ENCODE measurements around the gene TNFRSF14.

DNA sequence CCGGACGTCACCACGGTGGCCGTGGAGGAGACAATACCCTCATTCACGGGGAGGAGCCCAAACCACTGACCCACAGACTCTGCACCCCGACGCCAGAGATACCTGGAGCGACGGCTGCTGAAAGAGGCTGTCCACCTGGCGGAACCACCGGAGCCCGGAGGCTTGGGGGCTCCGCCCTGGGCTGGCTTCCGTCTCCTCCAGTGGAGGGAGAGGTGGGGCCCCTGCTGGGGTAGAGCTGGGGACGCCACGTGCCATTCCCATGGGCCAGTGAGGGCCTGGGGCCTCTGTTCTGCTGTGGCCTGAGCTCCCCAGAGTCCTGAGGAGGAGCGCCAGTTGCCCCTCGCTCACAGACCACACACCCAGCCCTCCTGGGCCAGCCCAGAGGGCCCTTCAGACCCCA, 7.0 kb downstream of the TNFRSF14 start:
- TF ChIP-seq, protein P1, sequence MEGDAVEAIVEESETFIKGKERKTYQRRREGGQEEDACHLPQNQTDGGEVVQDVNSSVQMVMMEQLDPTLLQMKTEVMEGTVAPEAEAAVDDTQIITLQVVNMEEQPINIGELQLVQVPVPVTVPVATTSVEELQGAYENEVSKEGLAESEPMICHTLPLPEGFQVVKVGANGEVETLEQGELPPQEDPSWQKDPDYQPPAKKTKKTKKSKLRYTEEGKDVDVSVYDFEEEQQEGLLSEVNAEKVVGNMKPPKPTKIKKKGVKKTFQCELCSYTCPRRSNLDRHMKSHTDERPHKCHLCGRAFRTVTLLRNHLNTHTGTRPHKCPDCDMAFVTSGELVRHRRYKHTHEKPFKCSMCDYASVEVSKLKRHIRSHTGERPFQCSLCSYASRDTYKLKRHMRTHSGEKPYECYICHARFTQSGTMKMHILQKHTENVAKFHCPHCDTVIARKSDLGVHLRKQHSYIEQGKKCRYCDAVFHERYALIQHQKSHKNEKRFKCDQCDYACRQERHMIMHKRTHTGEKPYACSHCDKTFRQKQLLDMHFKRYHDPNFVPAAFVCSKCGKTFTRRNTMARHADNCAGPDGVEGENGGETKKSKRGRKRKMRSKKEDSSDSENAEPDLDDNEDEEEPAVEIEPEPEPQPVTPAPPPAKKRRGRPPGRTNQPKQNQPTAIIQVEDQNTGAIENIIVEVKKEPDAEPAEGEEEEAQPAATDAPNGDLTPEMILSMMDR (IDR thresholded peaks at IDR 0.05): no peak
- no peak for TF ChIP-seq EZH2 (IDR thresholded peaks at IDR 0.05; ENCODE audit: borderline replicate concordance, insufficient read depth, low read depth, low read length, poor library complexity, severe bottlenecking)

Measured in B cell (primary cell).